ENCODE measurements around the gene ZBTB17.
"Not testable (repeated sequence)": the region's sequence is repeated elsewhere in the genome, so short reads cannot be mapped to it uniquely, and the experiment has no call there.

The ZBTB17 gene

DNA sequence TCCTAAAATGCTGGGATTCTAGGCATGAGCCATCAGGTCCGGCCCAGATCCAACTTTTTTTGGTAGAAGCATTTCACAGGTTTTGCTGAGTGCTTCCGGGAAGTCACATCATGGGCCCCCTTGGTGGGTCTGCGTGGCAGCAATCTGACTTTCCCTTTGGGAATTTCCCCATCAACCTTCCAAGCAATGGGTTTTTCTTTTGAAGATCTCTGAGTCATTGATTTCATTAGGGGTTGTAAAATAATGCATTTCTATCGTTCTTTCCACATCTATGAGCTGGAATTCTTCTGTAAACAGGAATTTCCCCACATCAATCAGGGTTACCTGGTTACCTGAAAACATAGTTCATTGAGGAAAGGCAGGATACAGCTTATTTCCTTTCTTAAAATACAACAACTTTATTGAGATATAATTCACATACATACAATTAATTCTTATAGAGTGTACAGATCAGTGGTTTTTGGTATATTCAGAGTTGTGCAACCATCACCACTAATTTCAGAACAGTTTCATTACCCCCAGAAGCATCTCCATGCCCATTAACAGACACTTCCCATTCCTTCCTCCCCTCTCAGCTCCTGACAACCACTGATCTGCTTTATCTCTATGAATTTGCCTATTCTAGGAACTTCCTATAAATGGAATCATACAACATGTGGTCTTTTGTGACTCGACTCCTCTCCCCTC is 9.9 kb upstream of the ZBTB17 start:
- no peak for DNase-seq

DNA sequence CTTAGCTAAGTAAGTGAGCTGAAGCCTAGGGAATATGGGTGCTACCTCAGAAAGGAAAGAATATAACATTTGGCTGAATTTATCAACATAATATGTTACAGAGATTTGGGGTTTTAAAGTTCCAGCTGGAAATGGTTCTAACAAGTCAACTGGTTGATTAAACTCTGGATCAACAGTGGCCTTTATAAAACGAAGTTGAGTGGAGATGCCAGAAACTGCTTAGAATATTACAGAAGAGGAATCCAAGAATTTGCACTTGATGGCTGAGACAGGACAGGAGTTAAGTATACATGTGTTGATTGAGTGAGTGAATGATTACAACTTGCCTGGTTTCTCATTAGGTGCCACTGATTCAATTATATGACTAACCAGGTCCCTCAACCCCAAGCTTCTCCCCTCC is 7.4 kb upstream of the ZBTB17 start:
- no peak for DNase-seq

DNA sequence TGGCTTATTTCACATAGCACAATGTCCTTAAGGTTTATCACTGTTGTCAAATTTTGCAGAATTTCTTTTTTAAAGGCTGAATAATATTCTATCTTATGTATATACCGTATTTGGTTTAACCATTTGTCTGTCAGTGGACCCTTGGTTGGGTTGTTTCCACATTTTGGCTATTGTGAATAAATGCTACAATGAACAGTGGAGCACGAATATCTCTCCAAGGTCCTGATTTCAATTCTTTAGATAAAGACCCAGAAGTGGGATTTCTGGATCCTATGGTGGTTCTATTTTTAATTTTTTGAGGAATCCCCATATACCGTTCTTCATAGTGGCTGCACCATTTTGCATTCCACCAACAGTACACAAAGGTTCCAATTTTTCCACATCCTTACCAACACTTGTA is 5.8 kb upstream of the ZBTB17 start:
- DNase-seq = no peak

DNA sequence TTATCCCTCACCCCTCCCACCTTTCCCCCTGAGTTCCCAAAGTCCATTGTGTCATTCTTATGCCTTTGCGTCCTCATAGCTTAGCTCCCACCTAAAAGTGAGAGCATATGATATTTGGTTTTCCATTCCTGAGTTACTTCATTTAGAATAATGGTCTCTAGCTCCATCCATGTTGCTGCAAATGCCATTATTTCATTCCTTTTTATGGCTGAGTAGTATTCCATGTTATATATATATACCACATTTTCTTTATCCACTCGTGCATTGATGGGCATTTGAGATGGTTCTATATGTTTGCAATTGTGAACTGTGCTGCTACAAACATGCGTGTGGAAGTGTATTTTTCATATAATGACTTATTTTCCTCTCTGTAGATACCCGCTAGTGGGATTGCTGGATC is 2.0 kb upstream of the ZBTB17 start:
- DNase-seq = not testable (repeated sequence)

DNA sequence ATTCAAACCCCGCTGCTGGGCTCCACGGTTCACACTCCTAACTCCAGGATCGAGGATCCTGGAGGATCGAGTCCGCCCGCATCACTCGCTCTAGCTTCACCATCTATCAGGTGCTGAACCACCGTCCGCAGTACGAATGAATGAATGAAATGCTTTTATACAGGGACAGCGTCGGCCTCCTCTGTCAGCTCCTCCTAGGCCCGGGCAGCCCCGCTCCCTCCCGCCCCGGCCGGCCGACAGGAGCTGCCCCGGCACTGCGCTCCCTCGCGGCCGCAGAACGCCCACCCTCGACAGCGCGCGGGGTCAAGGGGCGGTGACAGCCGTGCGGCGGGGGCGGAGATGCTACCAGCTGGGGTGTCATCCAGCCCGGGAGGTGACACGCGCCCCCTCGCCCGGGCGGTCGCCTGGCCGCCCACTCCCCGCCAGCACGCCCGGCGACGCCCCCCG is 520 bp downstream of the ZBTB17 start:
- DNase-seq = peak; percentile 18

DNA sequence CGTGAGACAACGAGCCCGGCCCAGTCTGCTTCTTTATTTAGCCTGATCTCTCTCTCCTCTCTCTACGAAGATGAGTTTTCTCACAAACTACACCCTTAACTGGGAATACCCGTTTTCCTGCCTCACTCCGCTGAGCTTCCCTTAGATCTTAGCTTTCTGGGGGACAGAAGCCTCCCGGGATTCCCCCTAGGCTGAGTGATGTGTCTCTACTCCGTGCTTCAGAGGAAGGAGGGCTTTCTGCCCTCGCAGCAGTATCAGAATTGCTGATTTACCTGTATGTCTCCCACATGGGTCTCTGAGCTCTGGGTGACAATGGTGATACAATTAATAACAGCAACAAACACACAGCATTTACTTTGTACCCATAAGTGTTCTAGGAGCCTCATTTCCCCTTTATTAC is 1.0 kb downstream of the ZBTB17 start:
- DNase-seq = no peak

DNA sequence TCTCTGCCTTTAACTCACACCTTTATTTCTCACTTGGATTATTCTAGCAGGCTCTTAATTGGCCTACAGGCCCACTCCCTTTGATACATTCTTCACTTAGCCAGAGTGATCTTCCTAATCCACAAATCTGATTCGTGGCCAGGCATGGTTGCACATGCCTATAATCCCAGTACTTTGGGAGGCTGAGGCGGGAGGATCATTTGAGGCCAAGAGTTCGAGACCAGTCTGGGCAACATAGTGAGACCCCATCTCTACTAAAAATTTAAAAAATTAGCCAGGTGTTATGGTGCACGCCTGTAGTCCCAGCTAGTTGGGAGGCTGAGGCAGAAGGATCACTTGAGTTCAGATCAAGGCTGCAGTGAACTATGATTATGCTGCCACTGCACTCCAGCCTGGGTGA is 2.1 kb downstream of the ZBTB17 start:
- DNase-seq = no peak

DNA sequence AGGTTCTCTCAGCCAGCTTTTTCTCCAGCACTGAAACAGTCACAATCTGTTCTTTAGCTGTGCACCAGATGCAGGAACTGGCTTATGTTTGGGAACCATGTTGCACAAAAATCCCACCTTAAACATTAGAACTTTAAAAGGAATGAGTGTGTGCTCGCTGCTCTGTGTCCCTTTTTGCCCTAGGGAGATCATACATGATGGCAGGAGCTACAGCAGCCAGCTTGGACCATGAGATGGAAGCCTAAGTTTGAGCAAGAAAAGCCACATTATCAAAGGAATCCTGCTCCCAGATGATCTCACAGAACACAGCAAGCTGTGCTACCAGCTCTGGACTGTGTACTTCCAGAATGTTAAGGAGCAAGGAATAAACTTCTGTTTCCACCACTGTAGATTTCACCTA is 3.5 kb downstream of the ZBTB17 start:
- no peak for DNase-seq

DNA sequence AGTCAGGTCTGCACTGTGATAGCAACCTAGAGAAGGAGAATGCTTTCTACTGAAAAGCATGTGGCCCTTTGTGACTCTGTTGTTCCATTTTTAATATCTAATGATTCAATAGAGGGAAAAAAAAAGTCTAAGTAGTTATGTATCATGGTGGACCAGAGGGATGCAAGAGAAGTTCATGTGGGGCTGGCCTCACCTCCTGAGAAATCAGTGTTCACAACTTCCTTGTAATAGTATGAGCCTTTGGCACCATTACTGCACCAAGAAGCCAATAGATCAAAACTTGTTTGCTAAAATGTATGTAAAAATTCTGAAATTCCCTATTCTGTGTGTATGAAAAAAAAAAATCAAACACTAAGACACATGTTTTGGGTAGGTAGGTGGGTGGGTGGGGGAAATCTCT is 5.0 kb downstream of the ZBTB17 start:
- no peak for DNase-seq

DNA sequence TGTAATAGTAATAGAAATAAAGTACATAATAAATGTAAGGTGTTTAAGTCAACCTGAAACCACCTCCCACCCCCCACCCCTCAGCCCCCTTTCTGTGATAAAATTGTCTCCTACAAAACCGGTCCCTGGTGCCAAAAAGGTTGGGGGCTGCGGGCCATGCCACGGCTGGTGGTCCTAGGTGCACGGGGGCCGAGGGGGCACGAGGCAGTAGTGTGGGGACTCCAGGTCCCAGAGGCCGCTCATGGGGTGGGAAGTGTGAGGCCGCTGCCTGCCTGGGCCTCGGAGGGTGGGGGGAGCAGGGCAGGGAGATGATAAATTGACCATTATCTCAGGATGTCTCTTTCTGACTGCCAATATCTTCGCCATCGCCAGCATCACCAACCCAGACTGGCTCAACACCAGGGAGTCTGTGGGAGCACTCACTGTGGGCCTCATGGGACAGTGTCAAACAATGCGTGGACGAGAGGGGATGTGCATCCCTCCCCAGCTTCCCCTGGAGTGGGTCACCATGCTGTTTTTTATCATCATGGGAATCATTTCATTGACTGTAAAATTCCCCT is 6.5 kb downstream of the ZBTB17 start:
- DNase-seq = no peak

DNA sequence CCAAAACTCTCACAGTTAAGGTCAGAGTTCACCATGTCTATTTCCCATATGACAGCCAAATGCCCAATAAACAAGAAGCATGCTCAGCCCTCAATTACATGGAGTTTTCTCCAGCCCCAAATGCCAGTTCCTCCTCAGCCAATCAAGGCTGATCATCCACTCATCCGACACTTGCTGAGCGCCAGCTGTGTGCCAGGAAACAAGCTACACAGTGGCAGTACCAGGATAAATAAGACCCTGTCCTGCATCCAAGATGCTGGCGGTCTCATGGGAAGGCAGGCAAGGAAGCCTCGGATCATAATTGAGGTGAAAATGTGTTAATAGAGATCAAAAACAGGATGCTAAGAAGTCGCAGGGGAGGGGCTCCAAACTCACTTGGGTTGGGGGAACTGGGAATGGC is 7.7 kb downstream of the ZBTB17 start:
- no peak for DNase-seq

DNA sequence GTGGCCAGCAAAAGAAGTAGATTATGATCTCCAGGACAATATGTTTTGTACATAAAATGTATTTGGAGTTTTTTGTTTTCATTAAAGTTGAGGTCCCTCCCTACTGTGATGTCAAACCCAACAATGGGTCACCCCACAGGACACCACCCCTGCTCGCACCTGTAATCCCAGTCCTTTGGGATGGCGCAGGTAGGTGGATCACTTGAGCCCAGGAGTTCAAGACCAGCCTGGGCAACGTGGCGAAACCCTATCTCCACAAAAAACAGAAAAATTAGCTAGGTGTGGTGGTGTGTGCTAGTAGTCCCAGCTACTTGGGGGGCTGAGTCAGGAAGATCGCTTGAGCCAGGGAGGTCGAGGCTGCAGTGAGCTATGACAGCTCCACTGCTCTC is 9.0 kb downstream of the ZBTB17 start:
- DNase-seq = no peak

DNA sequence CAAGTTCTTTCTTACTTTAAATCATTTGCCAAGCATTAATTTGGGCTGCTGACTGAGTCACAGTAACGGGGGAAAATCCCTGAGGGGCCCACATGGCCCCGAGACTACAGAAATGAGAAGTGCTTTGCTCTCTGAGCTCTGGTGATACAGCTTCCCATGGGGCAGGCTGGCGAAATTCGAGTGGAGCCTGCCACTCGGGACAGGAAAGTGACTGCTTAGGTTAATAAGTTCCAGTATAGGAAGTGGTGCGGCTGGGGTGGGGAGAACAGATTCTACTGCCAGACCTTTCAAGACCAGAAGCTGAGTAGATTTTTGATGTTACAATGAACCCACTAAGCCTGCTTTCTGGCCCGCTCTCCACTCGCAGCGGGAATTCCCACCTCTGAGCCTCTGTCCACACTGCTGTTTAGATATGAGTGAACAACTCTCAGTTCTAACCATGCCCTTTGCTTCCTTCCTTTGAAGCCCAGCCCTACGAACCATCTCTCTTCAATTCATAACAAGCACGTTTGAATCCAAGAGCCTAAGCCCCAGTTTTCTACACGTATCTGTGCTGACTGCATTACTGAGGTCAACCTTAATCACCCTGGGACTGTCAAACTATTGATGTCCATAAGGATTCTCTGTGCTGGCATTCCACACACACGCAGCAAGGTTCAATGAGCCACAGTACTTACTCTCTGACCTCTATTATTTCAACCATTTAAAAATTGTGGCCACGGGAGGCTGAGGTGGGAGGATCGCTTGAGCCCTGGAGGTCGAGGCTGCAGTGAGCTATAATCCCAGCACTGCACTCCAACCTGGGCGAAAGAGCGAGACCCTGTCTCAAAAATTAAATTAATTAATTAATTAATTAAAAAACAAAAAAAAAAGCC is 9.6 kb downstream of the ZBTB17 start:
- no peak for DNase-seq

DNA sequence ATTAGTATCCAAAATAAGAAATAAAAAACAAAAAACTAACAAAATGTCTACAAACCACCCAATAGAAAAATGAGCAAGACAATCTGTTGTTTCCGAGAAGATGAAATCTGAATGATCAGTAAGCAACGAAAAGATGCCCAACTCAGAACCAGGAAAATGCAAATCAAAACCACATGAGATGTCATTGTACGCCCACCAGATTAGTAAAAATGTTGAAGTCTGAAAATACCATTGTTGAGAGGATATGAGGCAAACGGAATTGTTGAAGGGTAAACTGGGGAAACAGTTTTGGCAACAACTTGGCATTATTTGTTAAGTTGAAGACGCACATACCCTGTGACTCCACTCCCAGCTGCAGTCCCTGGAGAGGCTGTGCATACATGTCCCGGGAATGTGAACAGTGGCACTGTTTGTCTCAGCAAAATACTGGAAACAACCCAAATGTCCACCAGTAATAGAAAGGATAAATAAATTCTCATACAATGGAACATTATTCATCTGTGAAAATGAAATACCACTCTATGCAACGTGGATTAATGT is 10.6 kb downstream of the ZBTB17 start:
- no peak for DNase-seq

DNA sequence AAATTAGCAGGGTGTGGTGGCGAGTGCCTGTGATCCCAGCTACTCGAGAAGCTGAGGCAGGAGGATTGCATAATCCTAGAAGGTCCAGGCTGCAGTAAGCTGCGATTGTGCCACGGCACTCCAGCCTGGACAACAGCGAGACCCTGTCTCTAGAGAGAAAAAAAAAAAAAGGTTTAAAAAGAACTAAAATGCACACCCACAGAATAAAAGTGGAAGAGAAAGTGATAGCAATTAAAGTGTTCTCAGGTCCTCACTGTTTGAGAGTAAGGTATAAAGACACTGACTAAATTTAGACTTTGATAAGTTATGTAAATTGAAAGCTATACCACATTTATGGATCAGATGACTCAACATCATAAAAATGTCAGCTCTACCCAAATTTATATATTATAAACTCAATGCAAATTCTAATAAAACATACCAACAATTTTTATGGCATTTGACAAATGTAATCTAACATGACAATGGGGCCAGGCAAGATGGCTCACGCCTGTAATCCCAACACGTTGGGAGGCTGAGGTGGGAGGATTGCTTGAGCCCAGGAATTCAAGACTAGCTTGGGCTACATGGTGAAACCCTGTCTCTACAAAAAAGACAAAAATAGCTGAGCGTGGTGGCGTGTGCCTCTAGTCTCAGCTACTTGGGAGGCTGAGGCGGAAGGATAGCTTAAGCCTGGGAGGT is 11.8 kb downstream of the ZBTB17 start:
- DNase-seq = no peak

DNA sequence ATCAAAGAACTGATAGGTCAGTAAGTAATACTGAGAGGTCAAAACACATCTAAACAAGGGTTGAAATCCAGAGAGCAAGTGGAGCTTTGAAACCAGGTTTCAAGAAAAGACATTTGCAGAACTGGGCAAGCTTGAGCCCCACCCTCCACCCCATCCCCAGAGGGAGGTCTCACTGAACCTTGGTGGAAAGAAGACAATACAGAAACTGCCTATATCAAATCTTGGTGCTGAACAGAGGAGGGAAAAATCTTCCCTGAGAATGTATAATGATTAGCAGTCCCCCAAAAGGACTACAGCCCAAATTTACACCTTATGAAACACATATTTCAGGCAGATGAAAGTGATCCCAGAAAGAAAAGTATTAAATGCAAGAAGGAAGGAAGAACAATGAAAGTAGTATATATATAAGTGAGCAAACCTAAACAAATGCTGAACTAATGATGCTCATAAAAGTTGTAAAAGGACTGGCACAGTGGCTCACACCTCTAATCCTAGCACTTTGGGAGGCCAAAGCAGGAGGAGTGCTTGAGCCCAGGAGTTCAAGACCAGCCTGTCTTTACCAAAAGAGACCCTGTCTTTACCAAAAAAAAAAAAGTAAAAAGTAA is 12.4 kb downstream of the ZBTB17 start:
- no peak for DNase-seq

DNA sequence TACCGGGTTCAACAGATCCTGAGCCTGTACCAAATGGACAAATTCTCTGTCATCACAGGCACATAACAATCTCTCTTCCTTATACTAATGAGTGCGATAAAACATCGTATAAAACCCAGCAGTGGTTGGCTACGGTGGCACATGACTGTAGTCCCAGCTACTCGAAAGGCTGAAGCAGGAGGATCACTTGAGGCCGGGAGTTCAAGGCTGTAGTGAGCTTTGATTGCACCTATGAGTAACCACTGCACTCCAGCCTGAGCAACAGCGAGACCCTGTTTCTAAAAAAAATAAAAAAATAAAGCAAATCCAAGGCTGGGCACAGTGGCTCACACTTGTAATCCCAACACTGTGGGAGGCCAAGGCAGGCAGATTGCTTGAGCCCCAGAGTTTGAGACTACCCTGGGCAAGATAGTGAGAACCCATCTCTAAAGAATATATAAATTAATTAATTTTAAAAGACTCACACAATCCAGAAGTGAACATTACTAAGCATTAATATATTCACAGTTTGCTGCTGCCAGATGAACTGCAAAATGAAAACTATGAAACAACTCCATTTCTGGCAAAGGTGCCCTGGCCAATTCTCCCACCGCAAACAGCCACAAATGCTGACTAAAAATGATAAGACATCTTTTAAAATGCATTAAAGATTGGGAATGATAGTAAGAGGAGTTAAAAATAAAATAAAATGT is 13.1 kb downstream of the ZBTB17 start:
- DNase-seq = no peak

DNA sequence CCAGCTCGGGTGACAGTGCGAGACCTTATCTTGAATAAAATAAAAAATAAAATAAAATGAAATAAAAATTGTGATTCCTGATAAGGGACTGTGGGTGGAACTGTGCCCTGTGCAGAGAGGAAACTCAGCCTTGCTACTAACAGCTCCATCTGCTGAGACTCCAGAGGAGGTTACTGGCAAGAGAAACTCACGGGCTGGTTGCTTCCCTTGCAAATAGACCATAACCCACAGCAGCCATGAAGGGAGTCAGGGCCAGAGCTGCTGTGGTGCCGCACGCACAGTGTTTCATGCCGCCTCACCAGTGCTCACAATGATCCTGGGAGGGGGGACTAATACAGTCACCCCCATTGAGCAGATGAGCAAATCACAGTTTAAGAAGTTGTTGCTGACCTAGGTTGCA is 13.7 kb downstream of the ZBTB17 start:
- no peak for DNase-seq

DNA sequence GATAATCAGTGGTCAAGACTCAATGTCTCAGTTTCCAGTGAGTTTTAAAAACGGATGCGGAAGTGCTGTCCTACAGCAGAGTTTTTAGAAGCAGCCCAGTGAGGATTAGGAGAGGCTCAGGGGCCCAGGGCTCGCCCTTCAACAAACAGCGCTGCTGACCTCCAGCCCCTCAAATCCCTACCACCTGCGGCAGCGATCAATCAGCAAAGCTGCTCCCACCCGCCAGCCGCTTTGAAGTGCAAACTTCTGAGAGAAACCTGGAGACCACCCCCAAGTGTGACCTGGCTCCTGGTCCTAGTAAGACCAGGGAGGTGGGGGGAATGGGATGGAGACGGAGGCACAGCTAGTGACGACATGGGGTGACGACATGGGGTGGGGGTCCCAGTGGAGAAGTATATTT is 14.4 kb downstream of the ZBTB17 start:
- DNase-seq = no peak

DNA sequence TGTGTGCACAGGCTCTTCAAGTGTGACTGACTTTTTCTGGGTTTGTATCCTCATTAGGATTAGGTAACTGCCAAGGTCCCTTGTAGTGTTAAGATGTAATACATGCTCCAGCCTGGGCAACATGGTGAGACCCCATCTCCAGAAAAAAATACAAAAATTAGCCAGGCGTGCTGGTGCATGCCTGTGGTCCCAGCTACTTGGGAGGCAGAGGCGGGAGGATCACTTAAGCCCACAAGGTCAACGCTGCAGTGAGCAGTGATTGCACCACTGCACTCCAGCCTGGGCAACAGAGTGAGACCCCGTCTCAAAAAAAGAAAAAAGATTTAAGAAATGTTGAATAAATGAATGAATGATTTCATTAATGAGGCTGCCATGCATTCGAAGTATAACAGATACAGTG is 15.1 kb downstream of the ZBTB17 start:
- no peak for DNase-seq

DNA sequence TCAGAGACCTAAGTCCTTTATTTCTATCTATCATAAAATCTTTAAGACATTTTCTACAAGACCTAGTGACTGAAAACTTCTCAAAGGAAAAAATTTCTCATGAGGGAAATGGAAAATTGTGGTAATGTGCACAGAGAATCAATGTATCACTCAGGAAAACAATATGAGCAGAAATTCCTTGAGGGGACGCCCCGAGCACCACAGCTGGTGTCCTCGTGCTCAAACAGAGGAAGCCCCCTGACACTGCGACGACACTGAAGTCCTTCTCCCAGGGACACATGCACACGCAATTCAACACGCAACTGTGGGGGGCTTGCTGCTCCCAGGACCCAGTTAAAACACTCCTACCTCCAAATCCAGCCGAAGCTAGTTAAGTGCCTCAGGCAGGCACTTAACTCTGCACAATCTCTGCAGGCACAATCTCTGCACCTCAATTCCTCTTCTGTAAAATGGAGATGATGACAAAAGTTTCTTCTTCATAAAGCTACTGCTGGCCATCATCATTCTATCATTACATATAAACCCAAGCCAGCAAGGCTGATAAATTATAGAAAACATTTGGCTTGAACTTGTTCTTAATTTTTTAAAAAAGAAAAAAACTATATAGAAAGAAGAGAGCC is 16.0 kb downstream of the ZBTB17 start:
- no peak for DNase-seq

DNA sequence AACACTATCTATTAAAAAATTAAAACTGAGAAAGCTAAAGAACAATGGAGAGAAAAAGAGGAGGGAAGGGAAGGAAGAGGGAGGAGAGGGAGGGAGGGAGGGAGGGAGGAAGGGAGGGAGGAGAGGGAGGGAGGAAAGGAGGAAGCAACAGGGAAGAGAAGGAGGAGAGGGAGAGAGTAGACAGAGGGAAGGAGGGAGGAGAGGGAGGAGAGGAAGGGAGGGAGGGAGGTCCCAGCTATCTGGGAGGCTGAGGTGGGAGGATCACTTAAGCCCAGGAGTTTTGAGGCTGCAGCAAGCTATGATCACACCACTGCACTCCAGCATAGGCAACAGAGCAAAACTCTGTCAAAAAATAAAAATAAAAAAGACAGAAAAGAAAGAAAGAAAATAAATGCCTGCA is 16.5 kb downstream of the ZBTB17 start:
- no peak for DNase-seq

All from NCI-H1694 (cell line).